HS-27A (cell line): Measurements from ENCODE around the gene AMBRA1.

Experiments used
- DNase-seq: peaks from one replicate; pipeline ENCODE4 v3.0.0-alpha.2; 2012; ENCODE audit warnings: low read depth, missing footprints

Gene AMBRA1

DNA sequence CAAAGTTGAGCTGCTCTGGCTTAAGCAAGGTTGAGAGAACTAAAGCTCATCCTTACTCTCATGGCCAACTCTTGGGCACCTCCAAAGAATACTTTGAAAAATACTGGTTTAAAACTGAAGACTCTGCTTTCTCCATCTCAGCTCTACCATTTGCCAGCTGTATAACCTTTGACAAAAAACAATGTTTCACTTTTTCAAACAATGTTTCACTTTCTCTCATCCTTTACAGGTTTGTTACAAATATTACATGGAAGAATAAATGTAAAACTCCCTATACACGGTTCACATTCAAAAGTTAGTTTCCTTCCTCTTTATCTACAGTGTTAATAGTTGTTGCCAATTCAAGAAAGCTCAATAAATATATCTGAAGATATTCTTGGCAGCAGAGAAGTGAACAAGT is 19.2 kb downstream of the AMBRA1 start:
- no peak for DNase-seq

DNA sequence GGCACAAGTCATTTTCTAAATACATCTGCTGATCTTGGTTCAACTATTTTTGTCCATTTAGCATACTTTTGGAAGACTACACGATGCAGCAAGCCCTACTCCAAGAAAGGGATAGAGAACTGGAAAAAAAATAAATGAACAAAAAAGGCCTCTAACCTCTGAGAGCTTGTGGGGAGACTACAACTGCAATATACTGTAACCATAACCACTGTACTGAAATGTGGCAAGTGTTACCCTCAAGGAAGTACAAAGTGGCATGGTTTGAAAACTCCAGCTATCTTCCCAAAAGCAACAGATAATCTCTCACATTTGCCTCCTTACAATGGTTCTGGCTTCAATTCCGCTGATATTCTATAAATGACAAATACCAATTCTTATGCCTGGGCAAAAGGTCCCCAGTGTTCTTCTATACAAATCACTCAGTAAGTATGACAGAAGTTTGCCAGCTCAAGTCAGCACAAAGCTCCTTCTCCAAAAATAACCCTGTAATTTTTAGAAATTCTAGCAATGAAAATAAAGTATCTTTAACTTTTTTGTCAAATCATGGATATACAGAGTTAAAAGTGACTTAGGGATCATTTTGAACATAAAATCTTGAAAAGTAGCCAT is 22.9 kb downstream of the AMBRA1 start:
- no peak for DNase-seq

DNA sequence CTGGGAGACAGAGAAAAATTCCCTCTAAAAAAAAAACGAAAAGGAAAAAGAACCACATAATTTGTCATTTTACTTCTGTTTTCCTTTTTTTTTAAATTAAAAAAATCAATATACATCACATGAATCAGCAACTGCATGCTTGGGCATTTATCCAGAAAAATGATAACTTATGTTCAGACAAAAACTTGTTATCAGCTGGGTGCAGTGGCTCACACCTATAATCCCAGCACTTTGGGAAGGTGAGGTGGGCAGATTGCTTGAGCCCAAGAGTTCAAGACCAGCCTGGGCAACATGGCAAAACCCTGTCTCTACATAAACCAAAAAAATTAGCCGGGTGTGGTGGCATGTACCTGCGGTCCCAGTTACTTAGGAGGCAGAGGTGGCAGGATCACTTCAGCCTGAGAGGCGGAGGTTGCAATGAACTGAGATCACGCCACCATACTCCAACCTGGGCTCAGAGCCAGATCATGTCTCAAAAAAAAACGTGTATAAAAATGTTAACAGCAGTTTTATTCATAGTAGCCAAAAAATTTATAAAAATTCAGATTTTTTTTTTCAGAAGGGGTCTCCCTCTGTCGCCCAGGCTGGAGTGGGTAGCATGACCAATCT is 28.5 kb downstream of the AMBRA1 start:
- no peak for DNase-seq

DNA sequence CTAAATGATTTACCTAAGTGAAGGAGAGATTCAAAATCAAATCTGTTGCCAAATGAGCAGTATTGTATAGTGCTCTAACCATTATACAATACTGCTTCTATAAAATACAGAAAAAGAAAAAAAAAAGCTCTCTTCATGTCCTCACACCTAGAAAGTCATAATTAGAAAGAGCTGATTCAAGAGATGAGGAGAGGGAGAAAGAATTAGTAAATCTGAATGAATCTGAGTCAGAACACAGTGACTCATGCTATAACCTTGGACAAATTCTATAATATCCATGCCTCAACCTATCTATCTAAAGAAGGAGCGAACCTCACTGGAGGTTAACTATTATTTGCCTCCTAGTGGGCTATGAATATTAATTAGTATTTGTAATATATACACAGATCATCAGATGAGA is 29.4 kb downstream of the AMBRA1 start:
- no peak for DNase-seq

DNA sequence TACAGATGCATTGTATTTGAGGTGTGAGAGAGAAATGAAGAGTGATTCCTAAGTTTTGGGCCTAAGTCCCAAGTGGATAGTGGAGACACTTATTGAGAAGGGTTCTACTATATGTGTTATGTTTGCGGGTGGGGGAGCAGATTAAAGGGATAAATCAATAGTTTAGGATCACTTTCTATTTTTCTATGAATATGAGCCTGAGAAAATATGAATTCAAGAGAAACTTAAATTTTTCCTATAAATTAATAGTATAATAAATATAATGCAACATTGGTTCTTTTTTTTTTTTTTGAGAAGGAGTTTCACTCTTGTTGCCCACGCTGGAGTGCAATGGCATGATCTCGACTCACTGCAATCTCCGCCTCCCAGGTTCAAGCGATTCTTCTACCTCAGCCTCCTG is 31.3 kb downstream of the AMBRA1 start:
- DNase-seq: no peak

DNA sequence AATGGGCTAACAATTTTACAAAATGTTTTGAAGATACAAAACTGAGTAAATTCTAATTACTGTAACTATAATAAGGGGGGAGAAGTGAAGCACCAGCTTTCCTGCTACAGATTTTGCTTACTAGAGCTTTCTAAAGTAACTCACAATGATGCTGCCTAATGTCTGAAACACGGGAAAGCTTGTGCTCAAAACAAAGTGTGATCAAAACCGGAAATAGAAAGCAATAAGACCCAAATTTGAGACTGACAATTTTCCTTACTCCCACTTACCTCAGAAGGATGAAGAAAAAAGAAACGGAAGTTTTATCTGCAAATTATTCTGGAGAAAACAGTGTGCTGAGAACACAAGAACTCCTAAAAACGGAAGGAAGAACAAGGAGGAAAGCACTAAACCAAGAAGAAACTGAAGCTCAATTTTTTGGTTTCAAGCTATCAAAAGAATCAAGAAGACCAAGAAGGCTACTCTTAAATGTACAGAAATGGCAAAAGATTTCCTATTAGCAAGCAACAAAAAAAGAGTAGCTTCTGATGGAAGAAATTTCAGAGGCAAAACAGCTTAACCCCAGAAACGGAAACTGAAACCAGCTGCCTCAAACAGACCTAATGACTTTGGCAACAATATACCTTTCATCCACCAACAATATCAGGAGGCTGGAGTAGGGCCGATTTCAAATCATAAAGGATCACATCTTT is 33.4 kb downstream of the AMBRA1 start:
- no peak for DNase-seq

DNA sequence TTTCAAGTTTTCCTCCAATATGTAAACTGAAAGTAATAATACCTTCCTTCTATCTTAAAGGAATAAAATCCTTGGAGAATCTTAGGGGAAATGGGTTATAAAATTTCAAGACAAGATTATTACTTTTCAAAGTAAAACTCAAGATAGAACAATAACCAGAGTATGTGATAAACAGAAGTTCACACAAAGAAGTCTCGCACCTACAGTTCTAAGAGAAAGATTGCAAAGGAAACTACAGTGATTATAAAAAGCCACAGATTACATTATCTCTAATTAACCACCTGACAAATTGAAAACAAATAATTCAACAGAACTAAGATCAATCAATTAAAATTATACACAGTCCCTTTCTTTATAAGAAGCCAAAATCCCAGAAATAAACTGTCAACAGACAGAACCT is 34.0 kb downstream of the AMBRA1 start:
- DNase-seq: no peak

DNA sequence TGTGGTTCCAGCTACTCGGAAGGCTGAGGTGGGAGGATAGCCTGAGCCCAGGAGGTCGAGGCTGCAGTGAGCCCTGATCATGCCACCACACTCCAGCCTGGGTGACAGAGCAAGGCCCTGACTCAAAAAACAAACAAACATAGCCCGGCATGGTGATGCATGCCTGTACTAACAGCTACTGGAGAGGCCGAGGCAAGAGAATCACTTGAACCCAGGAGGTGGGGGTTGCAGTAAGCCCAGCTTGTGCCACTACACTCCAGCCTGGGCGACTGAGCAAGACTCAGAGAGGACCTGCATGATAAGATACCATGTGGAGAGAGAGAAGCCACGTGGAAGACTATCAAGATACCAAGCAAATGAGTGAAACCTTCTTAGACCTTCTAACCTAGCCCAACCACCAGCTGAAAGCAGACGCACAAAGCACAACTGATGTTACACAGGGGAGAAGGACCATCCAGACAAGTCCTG is 36.1 kb downstream of the AMBRA1 start:
- no peak for DNase-seq

DNA sequence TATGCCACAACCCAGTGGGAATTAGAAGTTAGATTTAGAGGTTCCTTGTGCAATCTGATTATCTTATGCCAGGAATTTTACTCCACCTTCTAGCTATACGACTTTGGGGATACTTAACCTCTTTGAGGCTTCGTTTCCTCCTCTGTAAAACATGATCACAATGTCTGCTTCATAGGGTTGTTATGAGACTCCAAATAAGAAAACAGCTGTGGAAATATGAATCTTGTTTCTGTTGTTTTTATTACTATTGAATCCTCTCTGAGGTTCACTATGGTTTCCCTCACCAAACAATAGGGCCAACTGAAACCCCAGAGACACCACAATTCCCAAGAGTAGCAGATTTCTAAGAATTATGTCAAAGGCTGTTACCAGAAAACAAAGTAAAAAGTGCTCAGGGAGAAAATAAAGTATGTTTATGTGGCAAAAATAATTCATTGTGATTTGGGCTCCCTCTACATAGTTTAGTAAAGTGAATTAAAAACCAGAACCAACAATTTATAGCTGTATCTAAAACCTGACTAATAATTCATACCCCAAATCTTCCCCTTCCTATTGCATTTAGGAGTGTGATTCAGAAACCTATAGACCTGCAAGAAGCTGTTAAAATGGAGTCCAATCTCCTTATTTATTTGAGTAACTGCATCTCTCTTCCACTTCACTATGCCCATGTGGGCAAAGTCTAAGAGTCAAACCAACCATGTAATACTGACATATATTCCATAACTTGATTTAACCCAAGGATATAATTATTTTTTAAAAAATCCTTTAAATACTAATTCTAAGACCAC is 38.4 kb downstream of the AMBRA1 start:
- DNase-seq: no peak

DNA sequence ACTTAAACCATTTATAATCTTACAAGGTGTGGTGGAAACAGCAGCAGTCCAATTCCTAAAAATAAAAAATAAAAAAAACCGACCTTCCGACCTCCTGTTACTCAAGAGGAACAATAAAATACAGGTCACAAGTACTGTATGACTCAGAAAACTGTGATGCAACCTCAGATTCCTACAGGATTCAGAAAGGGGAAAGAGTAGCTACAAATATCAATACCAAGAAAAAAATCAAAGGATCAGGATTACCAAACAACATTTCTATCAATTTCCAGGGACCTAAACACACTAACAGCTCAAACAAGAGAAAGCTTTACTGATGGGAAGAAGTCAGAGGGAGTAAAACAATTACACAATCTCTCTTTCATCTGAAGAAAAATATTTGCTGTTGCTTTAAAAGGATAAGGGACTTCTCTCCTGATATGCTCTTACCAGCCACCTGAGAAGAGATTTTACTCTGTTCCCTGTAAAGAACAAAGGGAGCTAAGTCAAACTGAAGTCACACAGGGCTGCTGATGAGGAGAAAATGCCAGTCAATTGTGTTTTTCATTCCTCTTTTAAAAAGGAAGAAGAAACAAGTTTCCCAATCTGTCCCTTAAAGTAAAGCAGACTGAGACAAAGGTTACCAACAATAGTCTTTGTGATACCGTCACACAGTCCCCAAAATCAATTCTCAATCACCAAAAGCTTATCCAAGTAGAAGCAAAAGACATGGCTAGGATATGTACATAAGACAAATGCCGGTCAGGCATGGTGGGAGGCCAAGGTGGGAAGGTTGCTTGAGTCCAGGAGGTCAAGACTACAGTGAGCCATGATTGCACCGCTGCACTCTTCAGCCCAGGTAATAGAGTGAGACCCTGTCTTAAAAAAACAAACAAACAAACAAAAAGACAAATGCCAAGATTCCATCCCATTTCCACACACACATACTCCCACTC is 39.3 kb downstream of the AMBRA1 start:
- DNase-seq: peak; percentile 46

DNA sequence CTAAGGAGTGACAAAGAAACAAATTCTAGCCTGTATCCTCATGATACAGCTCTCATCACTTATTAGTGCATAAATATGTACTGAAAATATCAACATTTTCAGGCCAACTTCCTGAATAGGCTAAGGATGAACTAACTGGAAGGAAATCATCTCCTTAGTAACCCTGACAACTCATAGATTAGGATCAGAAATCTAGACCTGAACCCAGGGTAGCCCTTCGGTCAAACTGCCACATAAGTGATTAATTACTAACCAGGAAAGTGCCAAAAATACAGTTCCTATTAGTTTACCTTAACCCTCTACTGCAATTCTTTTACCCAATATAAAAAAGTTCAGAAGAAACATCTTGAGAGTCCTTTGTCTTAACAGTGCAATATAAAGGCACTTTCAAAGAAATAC is 40.0 kb downstream of the AMBRA1 start:
- no peak for DNase-seq

DNA sequence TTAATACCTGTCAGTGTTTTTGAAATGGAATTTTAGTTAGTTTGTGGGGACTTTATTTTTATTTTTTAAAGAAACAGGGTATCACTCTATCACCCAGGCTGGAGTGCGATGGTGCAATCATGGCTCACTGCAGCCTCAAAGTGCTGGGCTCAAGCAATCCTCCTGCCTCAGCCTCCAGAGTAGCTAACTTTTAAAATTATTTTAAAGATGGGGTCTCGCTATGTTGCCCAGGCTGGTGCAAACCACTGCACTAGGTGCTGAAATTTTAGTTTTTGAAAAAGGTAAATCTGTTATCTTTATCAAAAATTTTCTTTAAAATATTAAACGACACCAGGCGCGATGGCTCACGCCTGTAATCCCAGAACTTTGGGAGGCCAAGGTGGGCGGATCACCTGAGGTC is 42.6 kb downstream of the AMBRA1 start:
- no peak for DNase-seq

DNA sequence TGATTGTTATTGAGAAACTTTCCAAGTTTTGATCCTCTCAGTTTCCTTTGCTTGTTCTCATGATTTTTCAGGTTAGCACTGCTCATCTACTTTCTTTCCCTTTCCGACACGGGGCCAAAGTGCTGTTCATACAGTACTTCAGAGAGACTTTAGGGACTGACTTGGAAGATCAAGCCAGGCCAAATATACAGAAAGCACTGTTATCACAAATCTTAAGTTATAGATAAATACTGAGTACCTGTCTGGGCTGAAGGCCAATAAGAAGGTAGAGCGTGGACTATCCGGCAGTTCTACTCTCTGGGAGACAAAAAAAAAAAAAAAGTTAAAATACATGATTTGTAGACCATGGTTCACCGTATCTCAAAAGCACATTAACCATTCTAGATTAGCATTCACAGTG is 46.2 kb downstream of the AMBRA1 start:
- DNase-seq: no peak

DNA sequence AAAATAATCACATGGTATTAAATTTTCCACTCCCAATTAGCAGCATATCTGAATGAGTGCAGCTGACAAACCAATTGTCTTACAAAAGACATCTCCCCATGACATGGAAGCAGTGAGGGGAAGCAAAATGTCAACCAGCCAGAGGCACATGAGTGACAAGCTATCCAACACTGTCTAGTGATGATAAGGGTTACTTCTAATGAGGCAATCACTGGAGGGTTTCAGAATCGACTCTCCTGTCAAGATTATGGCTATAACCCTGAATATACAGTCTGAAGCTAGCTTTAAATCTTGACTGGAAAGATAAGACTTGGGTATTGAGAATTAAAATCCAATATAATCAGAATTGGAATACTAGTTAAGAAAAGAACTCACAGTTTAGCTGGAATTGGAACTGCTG is 50.3 kb downstream of the AMBRA1 start:
- no peak for DNase-seq

DNA sequence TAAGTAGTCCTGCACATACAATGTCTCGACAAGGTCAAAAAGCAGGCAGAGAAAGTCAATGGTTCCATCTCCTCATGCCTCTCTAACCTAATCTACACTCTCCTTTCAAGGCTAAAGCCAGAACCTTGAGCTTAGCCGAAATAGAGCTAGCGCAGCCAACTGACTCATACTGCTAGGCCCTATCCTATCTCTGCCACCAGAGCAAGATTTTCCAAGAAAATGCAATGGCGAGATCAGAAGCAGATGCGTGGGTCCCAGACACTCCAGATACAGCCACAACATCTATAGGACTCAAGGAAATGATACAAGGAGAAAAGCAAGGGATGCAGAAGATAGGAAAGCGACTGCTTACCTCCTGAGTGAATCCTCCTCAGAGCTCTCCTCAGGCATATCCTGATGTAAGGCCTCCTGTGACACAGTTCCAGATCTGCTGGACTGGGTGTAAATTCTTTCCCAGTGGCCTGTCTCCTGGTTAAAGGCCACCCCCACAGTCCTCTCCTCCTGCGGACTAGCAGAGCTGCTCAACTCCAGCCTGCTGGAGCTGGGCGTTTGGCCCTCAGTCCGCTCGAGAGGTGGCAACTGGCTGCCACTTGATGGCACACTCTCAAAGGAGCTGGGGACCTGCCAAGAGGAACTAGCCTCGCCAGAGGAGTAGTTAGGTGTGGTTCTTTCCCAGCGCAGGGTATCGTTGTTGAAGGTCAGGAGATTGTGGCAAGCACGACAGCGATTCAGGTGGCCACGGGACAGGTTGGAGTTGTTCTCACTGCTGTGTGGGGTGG is 52.0 kb downstream of the AMBRA1 start:
- no peak for DNase-seq

DNA sequence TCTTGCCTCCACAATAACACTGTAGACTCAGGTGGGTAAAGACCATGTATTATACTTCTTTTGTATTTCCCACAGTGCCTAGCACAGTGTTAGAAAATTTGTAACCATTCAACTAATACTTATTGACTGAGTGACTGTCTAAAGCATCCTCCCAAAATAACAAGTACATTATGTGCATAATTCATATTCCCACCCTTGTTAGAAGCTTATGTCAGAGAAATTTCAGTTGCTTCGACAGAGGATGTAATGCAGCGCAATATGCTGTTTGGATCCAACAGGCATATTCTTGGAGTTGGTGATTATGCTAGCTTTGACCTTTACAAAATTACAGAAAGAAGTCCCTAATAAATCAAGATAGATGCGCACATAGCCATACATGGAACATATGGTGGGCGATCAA is 53.0 kb downstream of the AMBRA1 start:
- no peak for DNase-seq

DNA sequence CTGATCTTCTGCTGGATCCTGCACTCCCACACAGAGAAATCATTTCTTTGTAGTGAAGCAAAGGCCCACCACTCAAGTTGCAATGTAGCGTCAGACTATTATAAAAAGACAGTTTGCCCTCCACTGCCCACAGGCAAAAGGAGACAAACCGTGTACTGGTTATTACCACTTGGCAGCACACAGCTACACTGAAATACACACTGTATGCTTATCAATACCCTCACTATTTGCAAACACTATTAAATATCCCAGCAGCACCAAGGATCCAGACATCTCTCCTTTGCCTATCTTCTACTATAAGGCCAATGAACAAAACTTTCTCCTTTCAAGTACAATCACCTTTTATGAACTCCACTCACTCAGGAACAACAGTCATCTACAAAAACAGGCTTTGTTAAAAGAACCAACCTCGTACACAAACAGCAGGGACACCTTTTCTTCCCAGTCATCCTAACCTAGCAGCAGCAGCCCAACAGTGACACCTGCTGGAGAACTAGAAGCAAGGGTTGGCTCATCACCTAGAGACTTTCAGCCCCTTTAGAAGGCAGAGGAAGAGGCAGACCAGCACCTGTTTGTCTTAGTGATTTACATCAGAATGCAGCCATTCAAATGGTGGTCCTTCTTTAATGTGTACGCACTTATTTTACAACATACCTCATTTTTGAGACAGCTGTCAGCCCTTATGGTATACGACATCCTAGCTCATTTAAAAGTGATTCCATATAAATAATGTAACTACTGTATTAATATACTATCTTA is 56.1 kb downstream of the AMBRA1 start:
- no peak for DNase-seq

DNA sequence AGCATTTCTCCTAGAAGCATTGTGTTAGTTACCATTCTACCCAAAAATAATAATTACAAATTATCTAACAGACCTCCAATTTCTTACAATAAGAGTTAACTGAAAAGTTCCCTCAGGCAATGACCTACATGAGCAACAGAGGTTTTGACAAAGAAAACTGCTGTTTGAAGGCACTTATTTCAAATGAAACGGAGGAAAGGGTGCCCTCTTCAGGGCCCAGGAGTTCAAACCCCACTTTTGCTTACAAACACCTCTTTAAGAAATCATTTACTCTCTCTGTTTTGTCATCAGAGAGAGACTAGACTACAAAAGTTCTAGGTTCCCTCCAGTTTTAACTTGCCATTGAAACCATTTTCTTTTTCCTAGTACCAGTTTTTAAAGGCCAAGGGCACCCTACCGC is 56.7 kb downstream of the AMBRA1 start:
- DNase-seq: no peak

DNA sequence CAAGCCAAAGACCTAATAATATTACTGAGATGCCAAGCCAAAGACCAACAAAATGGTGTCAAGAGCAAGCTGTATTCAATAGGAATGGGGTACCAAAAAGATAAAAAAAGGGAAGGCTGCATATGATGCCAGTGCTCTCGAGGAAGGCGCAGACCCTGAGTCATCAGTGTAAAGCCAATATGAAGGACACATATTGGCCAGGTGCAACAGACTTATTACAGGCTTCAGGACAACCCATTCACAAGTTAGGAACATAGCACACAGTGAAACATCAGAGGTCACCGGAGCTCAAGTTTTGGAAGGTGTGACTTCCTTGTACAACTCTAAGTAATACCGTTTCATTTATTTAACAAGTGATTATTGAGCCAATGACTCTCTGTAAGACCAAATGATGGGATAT is 58.1 kb downstream of the AMBRA1 start:
- no peak for DNase-seq

DNA sequence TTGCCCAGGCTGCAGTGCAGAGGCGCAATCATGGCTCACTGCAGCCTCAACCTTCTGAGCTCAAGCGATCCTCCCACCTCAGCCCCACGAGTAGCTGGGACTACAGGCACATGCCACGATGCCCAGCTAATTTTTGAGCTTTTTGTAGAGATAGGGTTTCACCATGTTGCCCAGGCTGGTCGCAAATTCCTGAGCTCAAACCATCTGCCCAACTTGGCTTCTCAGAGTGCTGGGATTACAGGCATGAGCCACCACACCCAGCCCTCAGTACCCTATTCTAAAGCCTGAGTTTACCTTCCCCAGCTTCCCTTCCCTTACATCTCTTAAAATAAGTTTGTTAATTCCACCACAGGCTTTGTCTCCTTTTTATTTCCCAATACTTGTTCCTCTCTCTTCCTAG is 59.1 kb downstream of the AMBRA1 start:
- no peak for DNase-seq
